ENCODE data around the gene ZNF423. TPM values are rescaled to one million over a fixed set of nuclear protein-coding genes. Genes with fewer than 3 reads are reported as not detected.

The ZNF423 gene
- total RNA-seq, 1 experiment from 2014 or later, result not detected

GRCh38 chr16:49775581-49775980, 80.3 kb downstream of the ZNF423 start:
- Histone ChIP-seq H3K9me2 (replicated peaks; ENCODE audit: insufficient read depth, low read length) (no peaks in the 10 kb centered on the region), H3K4me2 (ENCODE audit: low read depth, low read length, poor library complexity, severe bottlenecking) (no peak overlapping the region), H3K27ac (ENCODE audit: low read length) (no peak overlapping the region), H3K9ac (ENCODE audit: low read length) (no peak overlapping the region), H3K4me3 (ENCODE audit: low read length) (no peak overlapping the region), H3K79me2 (ENCODE audit: low read length) (no peaks in the 10 kb centered on the region), H3K27me3 (ENCODE audit: low read length) (no peaks in the 10 kb centered on the region), H2AFZ (ENCODE audit: low read length) (no peak overlapping the region), H3K36me3 (ENCODE audit: insufficient read depth, low read length) (no peaks in the 10 kb centered on the region), H3K4me1 (ENCODE audit: low read length) (no peaks in the 10 kb centered on the region), H4K20me1 (ENCODE audit: insufficient read depth, low read depth, low read length) (no peaks in the 10 kb centered on the region), H3K9me3 (ENCODE audit: low read length) (no peaks in the 10 kb centered on the region)
- no peak for DNase-seq

DNA sequence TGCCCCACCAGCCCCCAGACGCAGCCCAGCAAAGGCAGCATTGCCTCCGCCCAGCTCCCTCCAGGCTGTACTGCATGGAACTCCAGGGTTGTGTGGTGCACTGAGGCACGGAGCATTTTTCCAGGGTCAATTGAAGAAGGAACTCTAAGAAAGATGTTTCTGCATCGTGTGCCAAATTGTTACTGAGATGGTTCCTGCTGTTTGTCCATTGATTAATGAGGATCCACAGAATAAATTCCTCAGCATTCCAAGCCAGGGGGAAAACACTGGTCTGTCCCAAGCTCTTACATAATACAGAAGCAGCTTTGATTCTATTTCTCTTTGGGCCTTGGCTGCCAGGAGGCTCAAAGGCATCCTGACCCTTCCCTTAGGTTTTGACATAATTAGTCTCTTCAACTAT, 80.9 kb downstream of the ZNF423 start:
- no peaks in the 10 kb centered on the region for H3K79me2 ChIP-seq (ENCODE audit: low read length)
- H3K27me3 ChIP-seq (ENCODE audit: low read length), result no peaks in the 10 kb centered on the region
- no peaks in the 10 kb centered on the region for H3K4me1 ChIP-seq (ENCODE audit: low read length)
- DNase-seq, result no peak
- H2AFZ ChIP-seq (ENCODE audit: low read length), result no peak overlapping the region
- H3K4me3 ChIP-seq (ENCODE audit: low read length), result no peak overlapping the region
- no peak overlapping the region for H3K27ac ChIP-seq (ENCODE audit: low read length)
- H3K36me3 ChIP-seq (ENCODE audit: insufficient read depth, low read length), result no peaks in the 10 kb centered on the region
- no peak overlapping the region for H3K4me2 ChIP-seq (ENCODE audit: low read depth, low read length, poor library complexity, severe bottlenecking)
- H3K9me2 ChIP-seq (replicated peaks; ENCODE audit: insufficient read depth, low read length), result no peaks in the 10 kb centered on the region
- no peaks in the 10 kb centered on the region for H4K20me1 ChIP-seq (ENCODE audit: insufficient read depth, low read depth, low read length)
- H3K9ac ChIP-seq (ENCODE audit: low read length), result no peak overlapping the region
- H3K9me3 ChIP-seq (ENCODE audit: low read length), result no peaks in the 10 kb centered on the region

DNA sequence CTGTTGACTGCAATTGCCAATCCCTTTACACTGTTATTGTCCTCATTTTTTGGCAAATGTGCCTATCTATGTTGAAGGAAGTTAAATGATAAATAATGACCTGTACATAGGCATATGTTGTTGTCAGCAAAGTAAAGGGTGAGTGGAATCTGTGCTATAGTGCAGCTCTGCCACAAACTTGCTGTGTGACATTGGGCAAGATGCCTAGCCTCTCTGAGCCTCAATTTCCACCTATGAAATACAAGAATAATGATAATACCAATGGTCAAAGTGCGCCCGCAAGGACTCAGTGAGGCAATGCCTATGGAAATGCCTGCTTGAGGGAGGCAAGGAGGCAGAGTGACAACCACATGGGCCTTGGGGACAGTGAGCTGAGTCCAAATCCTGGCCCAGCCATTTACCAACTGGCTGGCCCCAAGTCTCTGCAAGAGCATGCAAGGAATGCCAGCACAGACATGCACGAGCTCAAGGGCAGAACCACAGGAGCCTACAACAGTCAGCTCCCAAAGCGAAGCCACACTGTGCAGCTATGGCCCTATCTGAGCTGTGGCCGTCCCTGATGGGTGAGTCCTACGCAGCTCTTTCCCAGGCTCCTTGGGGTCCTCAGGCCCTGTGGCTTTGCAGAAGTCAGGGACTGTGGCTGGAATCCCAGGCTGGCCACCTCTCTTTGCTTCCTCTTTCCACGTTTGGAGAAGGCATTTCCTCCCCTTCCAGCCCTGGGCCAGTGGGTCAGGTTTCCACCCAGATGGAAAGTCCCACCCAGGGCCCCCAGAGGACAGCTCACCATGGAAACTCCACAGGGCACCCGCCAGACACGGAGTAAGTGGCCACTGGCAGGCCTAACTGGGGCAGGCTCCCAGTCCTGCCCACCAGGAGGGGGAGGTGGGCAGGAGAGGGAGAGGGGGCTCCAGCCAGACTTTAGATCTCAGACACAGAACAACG, 82.1 kb downstream of the ZNF423 start:
- no peaks in the 10 kb centered on the region for H4K20me1 ChIP-seq (ENCODE audit: insufficient read depth, low read depth, low read length)
- no peak overlapping the region for H3K4me3 ChIP-seq (ENCODE audit: low read length)
- H2AFZ ChIP-seq (ENCODE audit: low read length), result no peak overlapping the region
- H3K4me1 ChIP-seq (ENCODE audit: low read length), result no peaks in the 10 kb centered on the region
- H3K36me3 ChIP-seq (ENCODE audit: insufficient read depth, low read length), result no peaks in the 10 kb centered on the region
- no peaks in the 10 kb centered on the region for H3K9me2 ChIP-seq (replicated peaks; ENCODE audit: insufficient read depth, low read length)
- H3K4me2 ChIP-seq (ENCODE audit: low read depth, low read length, poor library complexity, severe bottlenecking), result no peak overlapping the region
- no peaks in the 10 kb centered on the region for H3K9me3 ChIP-seq (ENCODE audit: low read length)
- H3K79me2 ChIP-seq (ENCODE audit: low read length), result no peaks in the 10 kb centered on the region
- DNase-seq, result no peak
- H3K27me3 ChIP-seq (ENCODE audit: low read length), result no peaks in the 10 kb centered on the region
- no peak overlapping the region for H3K9ac ChIP-seq (ENCODE audit: low read length)
- H3K27ac ChIP-seq (ENCODE audit: low read length), result no peak overlapping the region

- H2AFZ ChIP-seq (ENCODE audit: low read length), result no peak overlapping the region
- no peaks in the 10 kb centered on the region for H3K79me2 ChIP-seq (ENCODE audit: low read length)
- H3K9me2 ChIP-seq (replicated peaks; ENCODE audit: insufficient read depth, low read length), result no peaks in the 10 kb centered on the region
- no peak overlapping the region for H3K27ac ChIP-seq (ENCODE audit: low read length)
- no peaks in the 10 kb centered on the region for H3K4me1 ChIP-seq (ENCODE audit: low read length)
- no peaks in the 10 kb centered on the region for H3K36me3 ChIP-seq (ENCODE audit: insufficient read depth, low read length)
- no peak overlapping the region for H3K9ac ChIP-seq (ENCODE audit: low read length)
- no peaks in the 10 kb centered on the region for H3K27me3 ChIP-seq (ENCODE audit: low read length)
- DNase-seq, result no peak
- H4K20me1 ChIP-seq (ENCODE audit: insufficient read depth, low read depth, low read length), result no peaks in the 10 kb centered on the region
- no peak overlapping the region for H3K4me3 ChIP-seq (ENCODE audit: low read length)
- no peaks in the 10 kb centered on the region for H3K9me3 ChIP-seq (ENCODE audit: low read length)
- no peak overlapping the region for H3K4me2 ChIP-seq (ENCODE audit: low read depth, low read length, poor library complexity, severe bottlenecking)
Observed at GRCh38 chr16:49767998-49768397, 87.9 kb downstream of the ZNF423 start.

DNA sequence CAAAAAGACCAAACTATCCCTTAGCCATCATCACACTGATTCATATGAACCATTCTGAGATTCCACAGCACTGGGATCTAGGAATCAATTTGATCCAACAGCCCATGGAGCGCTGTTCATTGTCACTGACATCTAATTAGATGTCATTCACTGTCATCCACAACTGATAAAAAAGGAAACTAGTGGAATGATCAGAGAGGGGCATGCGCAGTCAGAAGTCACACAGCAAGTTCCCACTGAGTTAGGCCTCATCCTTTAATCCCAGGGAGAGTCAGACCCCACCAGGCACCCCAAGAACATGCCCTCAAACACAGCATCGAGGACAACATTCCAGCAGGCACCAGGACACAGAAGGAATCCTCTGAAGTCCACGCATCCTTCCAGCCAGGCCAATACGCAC, 88.5 kb downstream of the ZNF423 start:
- H3K79me2 ChIP-seq (ENCODE audit: low read length), result no peaks in the 10 kb centered on the region
- DNase-seq, result no peak

DNA sequence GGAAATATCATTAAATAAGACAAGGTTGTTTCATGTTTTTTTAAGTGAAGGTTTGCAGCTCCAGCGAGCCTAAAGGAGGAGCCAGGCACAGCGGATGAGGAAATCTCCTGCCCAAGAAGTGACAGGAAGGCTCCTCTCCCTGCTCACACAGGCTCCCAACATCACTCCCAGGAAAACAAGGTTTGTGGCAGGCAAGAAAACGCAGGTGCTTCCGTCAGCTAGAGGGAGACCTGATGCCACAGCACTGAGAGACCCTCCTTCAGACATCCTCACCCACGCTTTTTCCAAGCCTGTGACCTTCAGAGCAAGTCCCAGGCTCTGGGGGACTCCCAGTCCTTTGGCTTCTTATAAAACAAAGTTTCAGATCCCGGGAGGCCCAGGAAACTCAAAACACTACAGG, 89.7 kb downstream of the ZNF423 start:
- Histone ChIP-seq H2AFZ (ENCODE audit: low read length) (no peak overlapping the region), H3K4me3 (ENCODE audit: low read length) (no peak overlapping the region), H4K20me1 (ENCODE audit: insufficient read depth, low read depth, low read length) (no peaks in the 10 kb centered on the region), H3K9me3 (ENCODE audit: low read length) (no peaks in the 10 kb centered on the region), H3K79me2 (ENCODE audit: low read length) (no peaks in the 10 kb centered on the region), H3K27me3 (ENCODE audit: low read length) (no peaks in the 10 kb centered on the region), H3K9me2 (replicated peaks; ENCODE audit: insufficient read depth, low read length) (no peaks in the 10 kb centered on the region), H3K27ac (ENCODE audit: low read length) (no peak overlapping the region), H3K4me2 (ENCODE audit: low read depth, low read length, poor library complexity, severe bottlenecking) (no peak overlapping the region), H3K9ac (ENCODE audit: low read length) (no peak overlapping the region), H3K36me3 (ENCODE audit: insufficient read depth, low read length) (no peaks in the 10 kb centered on the region), H3K4me1 (ENCODE audit: low read length) (no peaks in the 10 kb centered on the region)
- DNase-seq, result no peak

More for the DNA sequence above, 88.5 kb downstream of the ZNF423 start:
- H3K9ac ChIP-seq (ENCODE audit: low read length), result no peak overlapping the region
- H3K4me3 ChIP-seq (ENCODE audit: low read length), result no peak overlapping the region
- H2AFZ ChIP-seq (ENCODE audit: low read length), result no peak overlapping the region
- H3K9me3 ChIP-seq (ENCODE audit: low read length), result no peaks in the 10 kb centered on the region
- H3K27ac ChIP-seq (ENCODE audit: low read length), result no peak overlapping the region
- no peaks in the 10 kb centered on the region for H3K27me3 ChIP-seq (ENCODE audit: low read length)
- no peaks in the 10 kb centered on the region for H3K4me1 ChIP-seq (ENCODE audit: low read length)
- no peaks in the 10 kb centered on the region for H4K20me1 ChIP-seq (ENCODE audit: insufficient read depth, low read depth, low read length)
- H3K4me2 ChIP-seq (ENCODE audit: low read depth, low read length, poor library complexity, severe bottlenecking), result no peak overlapping the region
- H3K36me3 ChIP-seq (ENCODE audit: insufficient read depth, low read length), result no peaks in the 10 kb centered on the region
- no peaks in the 10 kb centered on the region for H3K9me2 ChIP-seq (replicated peaks; ENCODE audit: insufficient read depth, low read length)

- H3K4me1 ChIP-seq (ENCODE audit: low read length), result no peaks in the 10 kb centered on the region
- no peaks in the 10 kb centered on the region for H3K9me2 ChIP-seq (replicated peaks; ENCODE audit: insufficient read depth, low read length)
- H3K9me3 ChIP-seq (ENCODE audit: low read length), result no peaks in the 10 kb centered on the region
- no peak for DNase-seq
- no peak overlapping the region for H2AFZ ChIP-seq (ENCODE audit: low read length)
- H3K27ac ChIP-seq (ENCODE audit: low read length), result no peak overlapping the region
- H4K20me1 ChIP-seq (ENCODE audit: insufficient read depth, low read depth, low read length), result no peaks in the 10 kb centered on the region
- H3K9ac ChIP-seq (ENCODE audit: low read length), result no peak overlapping the region
- H3K4me3 ChIP-seq (ENCODE audit: low read length), result no peak overlapping the region
- no peaks in the 10 kb centered on the region for H3K36me3 ChIP-seq (ENCODE audit: insufficient read depth, low read length)
- no peak overlapping the region for H3K4me2 ChIP-seq (ENCODE audit: low read depth, low read length, poor library complexity, severe bottlenecking)
- H3K27me3 ChIP-seq (ENCODE audit: low read length), result no peaks in the 10 kb centered on the region
- H3K79me2 ChIP-seq (ENCODE audit: low read length), result no peaks in the 10 kb centered on the region
Observed at GRCh38 chr16:49763826-49764225, 92.1 kb downstream of the ZNF423 start.

DNA sequence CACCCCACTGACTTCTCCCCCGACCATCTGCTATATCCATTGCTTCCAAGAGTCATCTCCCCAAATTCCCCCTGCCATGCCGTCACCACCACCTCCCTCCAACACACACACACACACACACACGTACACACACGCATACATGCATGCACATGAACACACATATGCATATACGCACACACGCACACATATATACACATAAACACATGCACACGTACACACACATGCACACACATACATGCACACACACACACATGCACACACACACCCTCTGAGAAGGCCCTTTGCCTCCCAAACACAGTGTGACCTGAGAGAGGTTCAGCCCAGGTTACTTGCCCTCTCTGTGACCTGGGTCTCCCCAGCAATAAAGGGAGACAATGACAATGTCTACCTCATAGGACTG, 95.1 kb downstream of the ZNF423 start:
- Histone ChIP-seq H3K4me2 (ENCODE audit: low read depth, low read length, poor library complexity, severe bottlenecking) (no peak overlapping the region), H2AFZ (ENCODE audit: low read length) (no peak overlapping the region), H3K27me3 (ENCODE audit: low read length) (no peaks in the 10 kb centered on the region), H3K9me3 (ENCODE audit: low read length) (no peaks in the 10 kb centered on the region), H3K27ac (ENCODE audit: low read length) (no peak overlapping the region), H3K36me3 (ENCODE audit: insufficient read depth, low read length) (no peaks in the 10 kb centered on the region), H3K79me2 (ENCODE audit: low read length) (no peaks in the 10 kb centered on the region), H3K9me2 (replicated peaks; ENCODE audit: insufficient read depth, low read length) (no peaks in the 10 kb centered on the region), H3K4me1 (ENCODE audit: low read length) (no peaks in the 10 kb centered on the region), H3K9ac (ENCODE audit: low read length) (no peak overlapping the region), H3K4me3 (ENCODE audit: low read length) (no peak overlapping the region), H4K20me1 (ENCODE audit: insufficient read depth, low read depth, low read length) (no peaks in the 10 kb centered on the region)
- DNase-seq, result no peak
